AML-193 (cell line): Measurements from ENCODE around the gene SUSD1.
A peak's percentile ranks its signal among the peaks of the same experiment; 100 is the strongest.

Experiments
- DNase-seq, 2 experiments: peaks; one replicate each; lab custom pipeline; 2025; lab: John Stamatoyannopoulos, UW

SUSD1 gene

DNA sequence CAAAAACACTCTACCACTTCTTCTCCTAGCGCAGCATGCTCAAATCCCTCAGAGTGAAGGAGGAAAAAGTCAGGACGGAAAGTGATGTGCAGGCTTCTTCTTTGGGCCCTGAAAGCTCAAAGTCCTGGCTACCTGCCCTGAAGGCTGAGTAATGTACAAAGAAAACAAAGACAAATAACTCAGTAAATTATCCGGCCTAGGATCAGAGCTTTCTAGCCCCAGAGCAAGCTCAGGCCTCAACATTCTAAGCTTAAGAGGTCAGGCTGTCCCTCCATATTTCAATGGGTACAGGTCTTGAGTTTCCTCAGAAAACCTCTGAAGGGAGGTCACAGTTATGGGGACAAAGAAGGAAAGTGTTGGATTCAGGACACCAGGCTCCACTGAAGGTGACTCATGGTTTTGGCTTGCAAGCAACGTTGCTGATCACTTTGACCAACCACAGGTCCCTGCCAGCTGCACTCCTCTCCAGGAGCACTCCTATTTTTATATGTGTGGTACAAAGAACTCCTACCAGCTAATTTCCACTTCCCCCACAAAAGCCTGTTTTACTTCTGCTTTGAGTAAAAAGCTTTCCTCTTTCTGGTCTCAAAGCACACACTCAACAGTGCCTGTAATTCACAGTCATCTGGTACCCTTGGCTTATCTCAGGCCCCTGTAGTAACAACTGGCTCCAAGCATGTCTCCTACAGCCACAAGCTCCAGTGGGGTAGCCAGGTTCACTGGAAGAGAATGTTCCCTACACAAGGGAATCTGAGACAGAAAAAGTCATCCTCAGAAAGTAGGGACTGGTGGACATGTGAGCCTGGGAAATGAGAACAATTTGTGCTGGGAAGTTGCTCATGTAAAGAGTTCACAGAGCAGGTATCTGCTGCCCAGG, 162.8 kb downstream of the SUSD1 start:
- peak in 1 of 2 experiments; percentile 6 for DNase-seq

DNA sequence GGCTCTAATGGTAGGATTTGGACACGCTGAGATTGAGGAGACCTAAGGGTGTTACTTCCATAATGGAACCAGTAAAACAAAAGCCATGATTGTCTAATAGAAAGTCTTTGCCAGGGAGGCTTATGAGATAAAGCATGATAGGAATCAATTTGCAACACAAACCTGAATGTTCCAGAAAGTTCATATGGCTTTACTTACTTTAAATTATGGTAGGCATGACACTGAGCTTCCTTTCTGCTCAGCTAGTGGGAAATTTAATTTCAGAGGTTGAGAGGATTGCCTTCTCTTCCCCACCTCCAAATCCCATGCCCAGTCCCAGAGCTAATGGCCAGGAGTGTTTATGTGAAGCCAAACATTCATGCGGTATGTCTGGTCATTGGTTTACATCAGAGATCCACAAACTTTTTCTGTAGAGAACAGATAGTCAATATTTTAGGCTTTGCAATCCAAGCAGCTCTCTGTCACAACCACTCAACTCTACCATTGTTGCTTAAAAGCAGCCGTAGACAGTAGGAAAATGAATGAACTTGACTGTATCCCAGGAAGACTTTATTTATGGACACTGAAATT, 164.0 kb downstream of the SUSD1 start:
- DNase-seq, result no peak

DNA sequence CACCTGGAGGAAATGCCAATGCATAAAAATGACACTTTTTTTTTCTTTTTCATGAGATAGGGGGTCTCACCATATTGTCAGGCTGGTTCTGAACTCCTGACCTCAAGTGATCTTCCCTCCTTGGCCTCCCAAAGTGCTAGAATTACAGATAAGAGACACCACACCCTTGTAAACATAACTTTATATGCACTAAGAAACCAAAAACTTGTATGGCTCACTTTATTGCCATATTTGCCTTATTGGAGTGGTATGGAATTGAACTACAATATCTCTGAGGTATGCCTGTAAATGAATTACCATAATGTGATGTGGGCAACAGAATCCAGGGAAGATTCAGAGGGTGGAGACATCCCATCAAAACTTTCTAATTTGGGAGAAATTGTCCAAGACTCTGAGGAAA, 164.6 kb downstream of the SUSD1 start:
- no peak for DNase-seq

DNA sequence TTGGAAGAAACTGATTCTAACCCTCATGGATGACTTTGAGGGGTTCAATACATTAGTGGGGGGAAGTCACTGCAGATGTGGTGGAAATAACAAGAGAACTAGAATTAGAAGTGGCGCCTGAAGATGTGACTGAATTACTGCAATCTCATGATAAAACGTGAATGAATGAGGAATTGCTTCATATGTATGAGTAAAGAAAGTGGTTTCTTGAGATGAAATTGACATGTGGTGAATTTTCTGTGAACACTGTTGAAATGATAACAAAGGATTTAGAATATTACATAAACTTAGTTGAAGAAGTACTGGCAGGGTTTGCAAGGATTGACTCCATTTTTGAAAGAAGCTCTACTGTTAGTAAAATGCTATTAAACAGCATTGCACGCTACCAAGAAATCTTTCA, 165.4 kb downstream of the SUSD1 start:
- DNase-seq, result no peak

DNA sequence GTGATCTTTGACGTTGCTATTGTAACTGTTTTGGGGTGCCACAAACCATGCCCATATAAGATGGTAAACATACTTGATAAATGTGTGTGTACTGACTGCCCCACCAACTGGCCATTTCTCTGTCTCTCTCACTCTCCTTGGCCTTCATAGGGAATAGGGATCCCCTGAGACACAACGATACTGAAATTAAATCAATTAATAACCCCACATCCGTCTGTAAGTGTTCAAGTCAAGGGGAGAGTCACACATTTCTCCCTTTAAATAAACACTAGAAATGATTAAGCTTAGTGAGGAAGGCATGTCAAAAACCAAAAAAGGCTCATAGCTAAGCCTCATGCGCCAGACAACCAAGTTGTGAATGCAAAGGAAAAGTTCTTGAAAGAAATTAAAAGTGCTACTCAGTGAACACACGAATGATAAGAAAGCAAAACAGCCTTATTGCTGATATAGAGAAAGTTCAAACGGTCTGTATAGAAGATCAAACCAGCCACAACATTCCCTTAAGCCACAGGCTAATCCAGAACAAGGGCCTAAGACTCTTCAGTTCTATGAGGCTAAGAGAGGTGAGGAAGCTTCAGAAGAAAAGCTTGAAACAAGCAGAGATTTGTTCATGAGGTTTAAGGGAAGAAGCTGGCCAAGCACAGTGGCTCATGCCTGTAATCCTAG, 167.4 kb downstream of the SUSD1 start:
- no peak for DNase-seq

DNA sequence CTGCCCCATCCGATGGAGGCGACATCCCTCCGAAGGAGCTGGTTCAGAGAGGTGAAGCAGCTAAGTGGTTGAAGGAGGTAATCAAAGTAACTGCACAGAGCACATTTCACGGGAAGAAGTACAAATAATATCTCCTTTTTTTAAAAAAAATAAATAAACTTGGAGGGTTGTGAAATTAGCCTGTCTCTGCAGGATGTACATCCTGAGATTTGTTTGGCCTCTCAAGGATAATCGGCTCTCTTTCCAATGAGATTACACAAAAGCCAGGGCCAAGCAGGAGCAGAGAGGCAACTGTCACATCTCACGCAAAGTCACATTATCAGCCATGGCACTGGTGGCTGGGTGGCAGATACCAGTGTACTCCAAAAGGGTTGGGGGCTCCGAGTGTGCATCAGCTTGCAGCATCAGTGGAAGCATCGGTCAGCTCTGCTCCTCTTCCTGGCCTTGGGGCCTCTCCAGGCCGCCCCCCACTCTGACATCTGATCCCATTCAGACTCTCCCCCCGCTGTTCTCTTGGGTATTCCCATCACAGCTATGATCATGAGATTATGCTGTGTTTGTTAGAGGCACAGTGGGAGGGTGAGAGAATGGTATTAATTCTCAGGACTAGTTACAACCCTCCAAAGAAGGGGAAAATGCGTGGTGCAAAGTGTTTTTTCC, 168.6 kb downstream of the SUSD1 start:
- no peak for DNase-seq

DNA sequence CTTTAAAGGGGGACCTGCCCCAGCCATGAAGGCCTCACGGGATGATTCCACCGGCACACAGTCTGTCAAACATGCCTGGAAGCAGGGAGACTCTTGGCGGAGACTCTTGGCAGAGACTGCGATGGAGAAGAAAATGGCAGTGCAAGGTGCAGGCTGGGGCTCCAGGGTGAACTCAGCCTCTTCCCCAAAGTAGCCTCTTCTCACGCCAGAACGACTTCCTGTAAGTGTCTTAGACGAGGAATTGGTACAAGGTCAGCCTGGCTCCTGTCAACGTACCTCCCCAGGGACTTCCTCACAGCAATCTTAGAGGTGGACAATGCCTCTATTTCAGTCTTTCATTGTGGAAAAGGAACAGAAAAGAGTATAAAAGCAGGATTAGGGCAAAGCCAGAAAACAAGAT, 169.2 kb downstream of the SUSD1 start:
- DNase-seq, result no peak

DNA sequence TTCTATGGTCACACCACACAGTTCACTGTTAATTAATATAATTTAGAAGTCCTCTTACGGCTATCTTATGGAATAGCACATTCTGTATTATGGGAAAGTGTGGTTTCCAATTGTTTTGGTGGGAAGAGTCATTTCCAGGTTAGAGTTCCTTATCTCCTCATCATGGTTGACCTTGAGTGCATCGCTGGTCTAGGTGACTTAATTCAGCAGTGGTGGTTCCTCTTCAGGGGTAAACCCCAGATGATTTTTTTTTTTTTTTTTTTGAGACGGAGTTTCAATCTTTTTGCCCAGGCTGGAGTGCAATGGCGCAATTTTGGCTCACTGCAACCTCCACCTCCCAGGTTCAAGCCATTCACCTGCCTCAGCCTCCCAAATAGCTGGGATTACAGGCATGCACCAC, 171.6 kb downstream of the SUSD1 start:
- no peak for DNase-seq

DNA sequence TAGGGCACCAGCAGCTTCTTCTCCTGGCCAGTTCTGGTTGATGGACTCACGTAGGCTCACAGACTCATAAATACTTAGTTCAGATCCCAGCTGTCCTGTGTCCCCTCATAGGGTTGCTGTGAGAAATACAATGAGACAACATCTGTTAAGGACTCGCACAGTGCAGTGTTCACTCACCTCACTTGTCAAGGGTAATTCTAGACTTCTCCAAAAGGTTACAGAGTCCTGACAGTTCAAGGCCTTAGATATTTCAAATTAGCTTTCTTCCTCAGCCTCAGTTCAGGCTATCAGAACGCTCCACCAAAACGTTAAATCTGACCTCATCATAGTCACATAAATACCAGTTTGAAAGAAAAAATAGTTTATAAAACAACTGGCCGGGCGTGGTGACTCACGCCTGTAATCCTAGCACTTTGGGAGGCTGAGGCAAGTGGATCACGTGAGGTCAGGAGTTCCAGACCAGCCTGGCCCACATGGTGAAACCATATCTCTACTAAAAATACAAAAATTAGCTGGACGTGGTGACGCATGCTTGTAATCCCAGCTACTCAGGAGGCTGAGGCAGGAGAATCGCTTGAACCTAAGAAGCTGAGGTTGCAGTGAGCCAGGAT, 172.1 kb downstream of the SUSD1 start:
- no peak for DNase-seq

DNA sequence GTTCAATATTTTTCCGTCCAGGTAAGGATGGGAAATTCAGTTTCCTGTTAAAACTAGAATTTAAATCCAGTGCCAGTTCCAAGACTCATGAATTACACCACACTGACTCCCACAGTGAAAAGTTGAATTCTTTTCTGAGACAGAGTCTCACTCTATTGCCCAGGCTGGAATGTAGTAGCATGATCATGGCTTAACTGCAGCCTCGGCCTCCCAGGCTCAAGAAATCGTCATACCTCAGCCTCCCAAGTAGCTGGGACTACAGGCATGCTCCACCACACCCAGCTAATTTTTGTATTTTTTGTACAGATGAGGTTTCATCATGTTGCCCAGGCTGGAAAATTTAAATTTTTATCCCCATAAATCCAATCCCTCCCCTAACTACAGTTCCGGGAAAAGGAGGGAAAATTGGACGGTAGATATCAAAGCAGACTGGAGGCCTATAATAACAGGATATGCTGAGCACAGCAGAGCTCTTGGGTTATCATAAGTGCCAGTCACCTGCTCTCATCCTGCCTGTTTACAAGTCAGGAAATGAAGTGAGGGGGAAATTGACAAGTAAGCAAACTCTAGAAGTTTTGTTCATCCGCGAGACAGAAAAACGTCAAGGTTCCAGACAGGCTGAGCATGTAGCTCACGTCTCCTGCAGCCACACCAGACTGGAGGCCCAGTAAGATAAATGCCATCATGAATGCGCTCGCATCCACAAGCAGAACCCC, 172.8 kb downstream of the SUSD1 start:
- DNase-seq, result no peak

DNA sequence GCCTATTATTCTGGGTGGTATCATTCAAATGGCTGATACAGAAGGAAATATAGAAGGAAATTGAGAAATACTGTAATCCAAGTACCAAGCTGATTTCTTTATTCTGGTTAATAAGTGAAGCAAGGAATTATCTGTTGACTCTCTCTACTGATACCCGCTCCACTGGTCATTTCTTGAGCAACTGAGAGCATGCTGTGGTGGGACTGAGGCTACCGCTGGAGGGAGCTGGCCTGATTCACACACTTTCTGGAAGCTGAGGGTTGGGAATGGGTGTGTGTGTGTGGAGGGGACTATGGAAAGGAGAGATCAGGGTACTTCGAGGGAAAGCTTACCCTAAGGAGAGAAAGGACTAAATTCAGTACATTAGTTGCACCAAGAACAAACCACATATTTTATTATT, 174.4 kb downstream of the SUSD1 start:
- DNase-seq, result no peak

DNA sequence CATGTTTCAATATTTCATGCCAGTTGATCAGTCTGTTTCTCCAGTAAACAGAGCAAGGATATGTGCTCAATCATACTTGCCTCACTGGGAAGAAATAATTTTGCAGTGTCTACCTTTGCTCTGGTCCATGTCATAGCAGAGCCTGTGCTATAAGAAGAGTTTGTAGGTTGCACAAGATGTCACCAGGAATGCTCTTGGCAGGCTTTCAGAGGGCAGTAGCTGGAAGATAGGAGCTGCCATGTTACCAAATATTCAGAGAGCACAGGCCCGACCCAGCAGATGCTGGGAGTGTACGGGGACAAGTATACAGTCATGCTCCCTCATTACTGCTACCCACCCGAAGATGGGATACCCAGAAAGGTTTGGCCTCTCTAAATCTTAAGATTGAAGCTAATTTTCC, 175.8 kb downstream of the SUSD1 start:
- DNase-seq, result no peak

DNA sequence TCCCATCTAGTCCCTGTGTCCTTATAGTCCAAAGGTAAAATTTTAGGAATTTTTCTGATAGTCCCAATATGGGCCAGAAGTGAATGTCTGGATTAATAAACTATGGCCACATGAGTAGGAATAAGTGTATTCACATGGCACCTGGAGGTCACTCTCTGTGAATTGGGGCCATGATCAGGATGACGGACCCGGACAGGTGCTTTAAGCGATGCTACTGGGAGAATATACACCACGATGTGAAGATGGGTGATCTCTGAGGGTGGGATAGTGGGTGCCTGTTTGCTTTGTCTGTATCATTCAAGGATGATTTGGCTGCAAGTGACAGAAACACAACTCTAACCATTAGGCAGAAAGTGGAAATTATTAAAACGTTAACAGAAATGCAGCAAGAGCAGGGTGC, 177.3 kb downstream of the SUSD1 start:
- DNase-seq, result no peak

DNA sequence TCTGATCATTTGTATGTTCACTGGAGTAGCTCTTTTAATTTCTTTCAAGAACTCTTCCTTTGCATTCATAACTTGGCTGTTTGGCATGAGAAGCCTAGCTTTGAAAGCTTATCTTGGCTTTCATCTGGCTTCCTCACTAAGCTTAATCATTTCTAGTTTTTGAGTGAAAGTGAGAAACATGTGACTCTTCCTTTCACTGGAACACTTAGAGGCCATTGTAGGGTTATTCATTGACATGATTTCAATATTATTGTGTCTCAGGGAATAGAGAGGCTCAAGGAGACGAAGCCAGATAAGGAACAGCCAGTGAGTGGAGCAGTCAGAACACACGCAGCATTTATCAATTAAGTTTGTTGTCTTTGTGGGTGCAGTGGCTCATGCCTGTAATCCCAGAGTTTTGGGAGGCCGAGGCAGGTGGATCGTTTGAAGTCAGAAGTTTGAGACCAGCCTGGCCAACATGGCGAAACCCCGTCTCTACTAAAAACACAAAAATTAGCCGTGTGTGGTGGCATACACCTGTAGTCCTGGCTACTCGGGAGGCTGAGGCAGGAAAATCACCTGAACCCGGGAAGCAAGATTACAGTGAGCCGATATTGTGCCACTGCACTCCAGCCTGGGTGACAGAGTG, 180.2 kb downstream of the SUSD1 start:
- DNase-seq, result no peak

DNA sequence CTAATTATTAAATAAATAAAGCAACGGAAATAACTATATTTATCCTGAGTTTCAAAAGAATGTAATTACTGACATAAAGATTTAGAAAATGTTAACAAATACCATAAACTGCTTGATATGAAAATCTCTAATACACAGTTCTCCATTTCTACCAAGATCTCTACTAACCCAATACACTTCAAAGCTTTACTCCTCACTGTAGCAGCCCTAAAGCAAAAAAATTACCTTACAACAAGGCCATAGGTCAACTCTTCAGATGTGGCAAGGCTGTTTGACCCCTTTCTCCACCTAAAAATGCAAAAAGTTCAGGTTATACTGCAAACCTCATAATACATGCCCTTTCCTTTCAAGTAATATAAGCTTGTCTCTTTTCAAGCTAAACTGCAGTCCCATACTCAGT, 181.8 kb downstream of the SUSD1 start:
- DNase-seq, result no peak

DNA sequence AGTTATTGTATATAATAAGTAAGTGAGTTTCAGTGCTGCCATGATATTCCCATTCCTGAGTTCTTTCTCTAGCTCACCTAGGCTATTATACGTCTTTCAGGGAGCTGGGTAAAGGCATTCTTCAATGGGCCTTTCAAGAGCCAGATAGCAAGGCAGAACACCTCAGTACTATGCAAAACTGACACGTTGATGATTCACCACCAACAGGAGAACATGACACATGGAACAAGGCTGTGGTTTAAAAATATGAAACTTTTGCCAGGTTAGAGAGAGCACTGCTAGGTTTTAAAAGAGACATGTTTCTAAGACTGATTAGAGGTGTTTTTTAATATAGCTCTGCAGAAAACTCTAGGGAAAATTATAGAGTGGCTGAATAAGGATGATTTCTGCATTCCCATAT, 182.6 kb downstream of the SUSD1 start:
- DNase-seq, result no peak

DNA sequence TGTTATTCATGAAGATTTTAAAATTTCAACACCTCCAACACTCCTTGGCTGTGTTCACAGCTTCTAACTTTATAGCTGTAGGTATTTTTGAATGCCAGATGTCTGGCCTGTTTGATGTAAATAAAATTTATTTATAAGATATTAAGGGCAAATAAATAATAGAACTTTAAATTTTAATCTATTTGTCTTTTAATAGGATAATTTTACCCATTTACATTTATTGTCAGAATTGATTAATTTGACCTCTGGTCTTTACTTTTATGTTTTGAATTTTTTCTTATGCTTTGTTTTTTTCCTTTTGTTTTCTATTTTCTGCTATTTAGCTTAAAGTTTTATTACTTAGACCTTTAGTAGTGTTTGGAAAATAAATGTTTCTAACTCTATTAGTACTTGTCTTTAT, 183.9 kb downstream of the SUSD1 start:
- DNase-seq, result no peak
